Psoas muscle (tissue), 8 donors: ENCODE results near the gene GPR84. TPM values are rescaled to one million over a fixed set of nuclear protein-coding genes. Genes with fewer than 3 reads are reported as not detected.

Experiments
- ATAC-seq, 4 donors: fragments of 200-7000 bp; cut with Tn5 transposase; one replicate each; pipeline ENCODE4 v1.9.1; 2020; ENCODE audit warnings: moderate library complexity in 3 of 4, mild to moderate bottlenecking in 2 of 4
- DNase-seq, 2 donors: peaks; one replicate each; pipeline ENCODE4 v3.0.0-alpha.2; 2020
- H3K27ac ChIP-seq: fragments of 200-600 bp; one replicate; pipeline ENCODE4 v1.8.0; 2022
- H3K27me3 ChIP-seq, 3 donors: fragments of 200-600 bp in 1 of 3; one replicate each; pipeline versions ENCODE4 v1.6.1 to v1.8.0; 2013 to 2022; ENCODE audit warnings: low read length in 2 of 3, mild to moderate bottlenecking in 2 of 3, moderate library complexity in 1 of 3; ENCODE audit not compliant: insufficient read depth in 3 of 3
- H3K36me3 ChIP-seq, 2 donors: fragments of 200-600 bp in 1 of 2; one replicate each; pipeline versions ENCODE4 v1.6.1 to v1.8.0; 2013 to 2022; ENCODE audit warnings: low read depth in 1 of 2, mild to moderate bottlenecking in 1 of 2, moderate library complexity in 1 of 2; ENCODE audit not compliant: insufficient read depth in 1 of 2
- H3K4me1 ChIP-seq: fragments of 200-600 bp; one replicate; pipeline ENCODE4 v1.8.0; 2022
- H3K4me3 ChIP-seq: fragments of 200-600 bp; one replicate; pipeline ENCODE4 v1.8.0; 2022; ENCODE audit warnings: mild to moderate bottlenecking
- H3K9me3 ChIP-seq: fragments of 200-600 bp; one replicate; pipeline ENCODE4 v1.8.0; 2022
- WGBS, 3 donors: extraction: QIAGEN DNeasy Blood & Tissue Kit; methylation state at CpG; one replicate each; pipeline versions ENCODE4 v1.1.6 to v1.1.7; 2013; 5-methylcytosine and 5-hydroxymethylcytosine counted together
- intact Hi-C, 2 donors: fragments of 100-400 bp; cut with DNase I; formaldehyde crosslinking; loops; one replicate each; pipeline versions ENCODE4 v1.11.0 to v1.14.2; 2022
- polyA plus RNA-seq, 3 donors: library from polyadenylated mRNA; stranded (reverse); fragments of 200-250 nt; gene quantifications; one replicate each; pipeline ENCODE4 v1.2.3, GENCODE V29; 2013
- total RNA-seq, 4 donors: library from RNA; stranded (reverse); fragmentation: NEBNext Ultra II Directional in 2 of 4; extraction: Animal tissue kit (Norgen Biotek cat#: 25700) in 2 of 4; gene quantifications; one replicate each; pipeline versions ENCODE4 v1.2.1 to v1.2.4, GENCODE V29; 2021 to 2023
- TF ChIP-seq, protein P1 (sequence below): fragments of 200-600 bp; IDR thresholded peaks from one replicate; pipeline ENCODE4 v1.8.0; 2022; ENCODE audit warnings: antibody characterized with exemption
- donor health status: healthy with polysubstance abuse.
- donor health status: DM: no; HTN: no; CAD: no; lungs with moderate emphysema.
- donor health status: Bipolar disorder and iron deficiency.
- donor health status: healthy.
- donor health status: DM: yes; HTN: yes; CAD: no.
- donor health status: DM: no; HTN: no; CAD: no.
- donor health status: DM: no; HTN: no; CAD: no.
- donor health status: DM: yes; HTN: yes; CAD: no.

GPR84 gene
- total and polyA plus RNA-seq, 7 donors, result 0.16 to 0.40 TPM; not detected in 5

DNA sequence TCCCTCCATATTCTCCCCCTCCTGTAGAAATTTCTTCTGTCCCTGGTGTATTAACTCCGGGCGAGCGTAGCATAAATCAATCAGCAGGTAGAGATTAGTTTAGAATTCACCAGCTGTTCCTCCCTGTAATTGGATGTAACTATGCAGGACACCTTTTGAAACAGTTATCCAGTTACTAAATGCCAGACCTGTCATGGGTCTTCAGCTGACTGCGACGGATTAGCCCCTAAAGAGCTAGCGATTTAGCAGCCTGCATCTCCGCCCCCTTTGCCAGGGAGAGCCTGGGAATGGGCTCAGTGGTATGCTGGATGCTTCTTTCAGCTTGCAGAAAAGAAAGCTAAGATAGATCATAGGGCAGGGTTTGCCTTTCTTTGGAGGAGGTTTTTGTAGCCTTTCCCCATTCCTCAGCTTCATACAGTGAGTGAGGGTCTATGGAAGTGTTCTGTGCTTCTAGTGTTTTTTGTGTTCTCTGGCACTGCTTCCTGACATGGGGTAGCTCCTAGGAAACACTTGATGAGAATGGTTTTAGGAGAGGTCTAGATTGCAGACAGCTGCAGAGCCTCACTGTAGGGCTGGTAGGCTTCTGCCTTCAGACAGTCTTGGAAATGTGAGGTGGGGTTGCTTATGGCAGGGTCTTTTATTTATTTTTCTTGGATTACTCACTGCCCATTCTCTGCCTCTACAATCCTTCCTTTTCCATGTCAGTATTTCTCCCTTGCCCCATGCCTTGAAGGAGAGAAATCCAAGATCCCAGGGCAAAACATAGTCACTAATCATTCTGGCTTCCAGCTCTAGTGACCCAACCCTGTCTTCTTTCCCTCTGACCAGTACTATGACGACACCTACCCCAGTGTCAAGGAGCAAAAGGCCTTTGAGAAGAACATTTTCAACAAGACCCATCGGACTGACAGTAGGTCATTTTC is 22.6 kb downstream of the GPR84 start:
- intact Hi-C loops, result no loop called here
- Histone ChIP-seq H3K27me3 (no peaks in the 10 kb centered on the region), H3K9me3 (no peaks in the 10 kb centered on the region), H3K36me3 (peaks cover 8 to 53% of the 10 kb centered on the region in 2 donors), H3K4me3 (no peak overlapping the region), H3K4me1 (peaks cover 35% of the 10 kb centered on the region), H3K27ac (no peak overlapping the region)
- DNase-seq (no peak), ATAC-seq (peak; percentile 80 to 90 (median 84))
- TF ChIP-seq, protein P1, sequence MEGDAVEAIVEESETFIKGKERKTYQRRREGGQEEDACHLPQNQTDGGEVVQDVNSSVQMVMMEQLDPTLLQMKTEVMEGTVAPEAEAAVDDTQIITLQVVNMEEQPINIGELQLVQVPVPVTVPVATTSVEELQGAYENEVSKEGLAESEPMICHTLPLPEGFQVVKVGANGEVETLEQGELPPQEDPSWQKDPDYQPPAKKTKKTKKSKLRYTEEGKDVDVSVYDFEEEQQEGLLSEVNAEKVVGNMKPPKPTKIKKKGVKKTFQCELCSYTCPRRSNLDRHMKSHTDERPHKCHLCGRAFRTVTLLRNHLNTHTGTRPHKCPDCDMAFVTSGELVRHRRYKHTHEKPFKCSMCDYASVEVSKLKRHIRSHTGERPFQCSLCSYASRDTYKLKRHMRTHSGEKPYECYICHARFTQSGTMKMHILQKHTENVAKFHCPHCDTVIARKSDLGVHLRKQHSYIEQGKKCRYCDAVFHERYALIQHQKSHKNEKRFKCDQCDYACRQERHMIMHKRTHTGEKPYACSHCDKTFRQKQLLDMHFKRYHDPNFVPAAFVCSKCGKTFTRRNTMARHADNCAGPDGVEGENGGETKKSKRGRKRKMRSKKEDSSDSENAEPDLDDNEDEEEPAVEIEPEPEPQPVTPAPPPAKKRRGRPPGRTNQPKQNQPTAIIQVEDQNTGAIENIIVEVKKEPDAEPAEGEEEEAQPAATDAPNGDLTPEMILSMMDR, result no peak
- WGBS, 3 donors, result 38 to 49% (median 43%) methylated on average over 9 of the region's 9 CpGs

DNA sequence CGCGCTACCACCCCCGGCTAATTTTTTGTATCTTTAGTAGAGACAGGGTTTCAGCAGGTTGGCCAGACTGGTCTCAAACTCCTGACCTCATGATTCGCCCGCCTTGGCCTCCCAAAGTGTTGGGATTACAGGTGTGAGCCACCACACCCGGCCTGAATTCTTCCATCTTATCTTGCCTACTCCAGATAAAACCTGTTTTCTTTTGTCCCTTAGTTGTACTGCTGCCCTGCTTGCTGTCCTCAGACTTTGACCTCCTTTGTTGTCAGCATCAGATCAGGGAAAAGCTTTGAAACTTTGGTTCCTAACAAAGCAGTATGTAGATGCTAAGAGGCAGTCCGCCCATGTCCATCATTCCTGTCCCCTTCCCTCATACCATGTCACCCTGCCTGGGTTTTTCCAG is 23.4 kb downstream of the GPR84 start:
- no peaks in the 10 kb centered on the region for H3K9me3 ChIP-seq
- no peaks in the 10 kb centered on the region for H3K27me3 ChIP-seq
- peaks cover 36% of the 10 kb centered on the region for H3K4me1 ChIP-seq
- no peak for DNase-seq
- 74 to 80% (median 79%) methylated on average over 7 of the region's 7 CpGs for WGBS, 3 donors
- intact Hi-C loops, result no loop called here
- no peak for ATAC-seq
- H3K36me3 ChIP-seq, result peaks cover 7 to 45% of the 10 kb centered on the region in 2 donors
- TF ChIP-seq, protein P1, result no peak
- H3K27ac ChIP-seq, result no peak overlapping the region
- no peak overlapping the region for H3K4me3 ChIP-seq

DNA sequence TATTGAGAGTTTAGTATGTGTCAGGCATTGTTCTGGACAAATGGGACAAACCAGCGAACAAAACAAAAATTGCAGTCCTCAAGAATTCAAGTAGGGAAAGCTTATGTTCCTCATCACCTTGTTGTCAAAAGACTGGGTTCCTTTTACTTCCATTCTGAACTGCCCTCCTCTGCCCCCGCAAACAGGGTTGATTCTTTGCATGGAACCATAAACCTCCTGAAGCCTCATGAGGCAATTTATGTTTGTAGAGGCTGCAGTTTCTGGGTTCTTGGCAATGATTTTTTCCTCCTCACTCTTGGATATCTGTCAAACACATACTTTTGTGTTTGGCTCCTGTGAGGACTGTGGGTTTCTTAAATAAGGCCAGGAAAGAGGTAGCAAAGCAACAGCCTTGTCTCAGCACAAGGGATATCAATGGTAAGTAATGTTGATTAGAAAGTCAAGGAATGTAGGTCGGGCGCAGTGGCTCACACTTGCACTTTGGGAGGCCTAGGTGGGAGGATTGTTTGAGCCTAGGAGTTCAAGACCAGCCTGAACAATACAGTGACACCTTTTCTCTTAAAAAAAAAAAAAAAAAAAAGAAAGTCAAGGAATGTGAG is 25.5 kb downstream of the GPR84 start:
- no peak overlapping the region for H3K4me3 ChIP-seq
- peaks cover 7 to 26% of the 10 kb centered on the region in 2 donors for H3K36me3 ChIP-seq
- 85 to 91% (median 90%) methylated on average over 4 of the region's 4 CpGs for WGBS, 3 donors
- H3K4me1 ChIP-seq, result peaks cover 39% of the 10 kb centered on the region
- TF ChIP-seq, protein P1, result no peak
- no peak overlapping the region for H3K27ac ChIP-seq
- DNase-seq (no peak), ATAC-seq (no peak)
- no peaks in the 10 kb centered on the region for H3K9me3 ChIP-seq
- H3K27me3 ChIP-seq, result no peaks in the 10 kb centered on the region
- intact Hi-C loops, result no loop called here

DNA sequence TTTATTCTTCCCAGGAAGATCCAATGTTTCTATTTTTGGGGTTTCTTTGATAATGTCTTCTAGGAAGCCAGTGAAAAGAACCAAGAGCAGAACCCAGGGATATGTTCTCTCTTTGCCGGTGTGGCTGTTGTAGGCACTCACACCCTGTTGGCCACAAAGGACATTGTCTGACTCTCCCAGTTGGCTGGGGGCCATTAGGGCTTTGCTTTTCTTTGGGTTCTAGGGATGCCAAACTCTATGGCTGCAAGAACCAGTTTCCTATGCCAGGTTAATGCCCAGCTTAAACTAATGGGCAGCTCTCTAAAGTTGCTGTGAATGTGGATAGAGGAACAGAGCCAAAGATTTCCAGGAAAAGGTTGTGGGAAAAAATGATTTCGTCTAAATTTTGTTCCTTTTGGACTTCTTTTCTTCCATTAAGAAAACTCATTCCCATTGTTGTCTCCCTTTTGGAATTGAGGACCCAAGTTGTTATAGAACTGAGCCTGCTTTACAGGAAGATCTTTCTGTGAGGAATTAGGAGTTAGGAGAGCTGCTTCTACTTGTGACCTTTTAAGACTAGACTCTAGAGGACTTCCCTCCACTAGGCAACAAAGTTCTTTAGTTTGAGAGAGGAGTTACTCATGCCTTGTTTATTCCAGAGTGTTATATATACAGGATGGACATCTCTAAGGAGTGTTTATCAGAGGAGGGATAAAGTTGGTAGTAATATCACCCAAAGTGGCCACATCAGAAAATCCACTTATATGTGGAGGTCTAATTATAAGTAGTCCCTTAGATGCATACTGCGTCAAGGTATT is 26.2 kb downstream of the GPR84 start:
- intact Hi-C loops, result no loop called here
- no peak overlapping the region for H3K4me3 ChIP-seq
- ATAC-seq, result peak in 1 of 4 donors; percentile 23
- peak in 1 of 2 donors; percentile 27 for DNase-seq
- H3K36me3 ChIP-seq, result peaks cover 1 to 19% of the 10 kb centered on the region in 2 donors
- TF ChIP-seq, protein P1, result no peak
- no peaks in the 10 kb centered on the region for H3K9me3 ChIP-seq
- peaks cover 39% of the 10 kb centered on the region for H3K4me1 ChIP-seq
- no peak overlapping the region for H3K27ac ChIP-seq
- 51 to 61% (median 51%) methylated on average over 3 of the region's 3 CpGs for WGBS, 3 donors
- no peaks in the 10 kb centered on the region for H3K27me3 ChIP-seq
